Activated T-helper 1 cell treated with anti-CD3 and anti-CD28 coated beads, Interleukin-12 subunit alpha, Interleukin-12 subunit beta, Interleukin-2, Interleukin-4 antibody, amounts not matched to agents 30 ng/mL and 10 ng/mL and 1 ng/mL, durations not matched to agents 14 hours and 24 hours and 36 hours (primary cell): ENCODE data around the gene ARFRP1. TPM values are rescaled to one million over a fixed set of nuclear protein-coding genes. Genes with fewer than 3 reads are reported as not detected.

ENCODE experiments used
- DNase-seq: peaks from one replicate; pipeline ENCODE4 v3.0.0; 2021; ENCODE audit warnings: low spot score
- H3K27ac Mint-ChIP-seq: one replicate; pipeline ENCODE4 v1.8.0; 2021; ENCODE audit warnings: mild to moderate bottlenecking, mixed read lengths
- H3K27me3 Mint-ChIP-seq: one replicate; pipeline ENCODE4 v1.8.0; 2022; ENCODE audit warnings: mild to moderate bottlenecking, moderate library complexity, mixed read lengths; ENCODE audit not compliant: insufficient read depth
- H3K36me3 Mint-ChIP-seq: one replicate; pipeline ENCODE4 v1.8.0; 2021; ENCODE audit warnings: low read depth, mixed read lengths
- H3K4me1 Mint-ChIP-seq: one replicate; pipeline ENCODE4 v1.8.0; 2021; ENCODE audit warnings: low read depth, mixed read lengths
- H3K4me3 Mint-ChIP-seq: one replicate; pipeline ENCODE4 v1.8.0; 2021; ENCODE audit warnings: mild to moderate bottlenecking, moderate library complexity, mixed read lengths
- H3K9me3 Mint-ChIP-seq: one replicate; pipeline ENCODE4 v1.8.0; 2021; ENCODE audit warnings: mixed read lengths
- intact Hi-C: fragments of 100-400 bp; cut with micrococcal nuclease; formaldehyde crosslinking; loops from one replicate; pipeline ENCODE4 v1.15.1; 2024
- total RNA-seq: library from RNA; stranded (reverse); gene quantifications from 2 replicates; pipeline ENCODE4 v1.2.3, GENCODE V29; 2022

ARFRP1 gene
- total RNA-seq, 1 donor from 2014 or later: 73.5 TPM

GRCh38 chr20:63748070-63748933, 40.5 kb upstream of the ARFRP1 start:
- peaks cover 10% of the 10 kb centered on the region for H3K4me1 Mint-ChIP-seq
- no peak overlapping the region for H3K27ac Mint-ChIP-seq

GRCh38 chr20:63747622-63748069, 39.9 kb upstream of the ARFRP1 start:
- H3K4me1 Mint-ChIP-seq: peaks cover 10% of the 10 kb centered on the region
- no peak overlapping the region for H3K27ac Mint-ChIP-seq
- no peaks in the 10 kb centered on the region for H3K9me3 Mint-ChIP-seq
- intact Hi-C loops: no loop called here
- H3K4me3 Mint-ChIP-seq: no peak overlapping the region
- H3K36me3 Mint-ChIP-seq: peaks cover 4% of the 10 kb centered on the region
- no peak for DNase-seq
- no peaks in the 10 kb centered on the region for H3K27me3 Mint-ChIP-seq

More at GRCh38 chr20:63748070-63748933, 40.5 kb upstream of the ARFRP1 start:
- Mint-ChIP-seq H3K4me3 (no peak overlapping the region), H3K36me3 (peaks cover 4% of the 10 kb centered on the region), H3K9me3 (no peaks in the 10 kb centered on the region), H3K27me3 (no peaks in the 10 kb centered on the region)
- intact Hi-C loops: no loop called here
- DNase-seq: no peak

- Mint-ChIP-seq H3K36me3 (peaks cover 4% of the 10 kb centered on the region), H3K27me3 (no peaks in the 10 kb centered on the region), H3K27ac (no peak overlapping the region), H3K9me3 (no peaks in the 10 kb centered on the region), H3K4me1 (peaks cover 10% of the 10 kb centered on the region), H3K4me3 (no peak overlapping the region)
- intact Hi-C loops: no loop called here
- DNase-seq: no peak
Observed at GRCh38 chr20:63746751-63747315, 39.1 kb upstream of the ARFRP1 start.

- Mint-ChIP-seq H3K36me3 (peaks cover 4% of the 10 kb centered on the region), H3K4me3 (no peak overlapping the region), H3K27ac (no peak overlapping the region), H3K9me3 (no peaks in the 10 kb centered on the region), H3K4me1 (peaks cover 8% of the 10 kb centered on the region), H3K27me3 (no peaks in the 10 kb centered on the region)
- no peak for DNase-seq
- intact Hi-C loops: no loop called here
Observed at GRCh38 chr20:63745961-63746731, 38.4 kb upstream of the ARFRP1 start.

- no peaks in the 10 kb centered on the region for H3K9me3 Mint-ChIP-seq
- intact Hi-C loops: no loop called here
- H3K27ac Mint-ChIP-seq: no peak overlapping the region
- H3K27me3 Mint-ChIP-seq: no peaks in the 10 kb centered on the region
- H3K4me3 Mint-ChIP-seq: no peak overlapping the region
- peaks cover 4% of the 10 kb centered on the region for H3K36me3 Mint-ChIP-seq
- H3K4me1 Mint-ChIP-seq: peaks cover 1% of the 10 kb centered on the region
- no peak for DNase-seq
Observed at GRCh38 chr20:63745424-63745805, 37.6 kb upstream of the ARFRP1 start.

GRCh38 chr20:63744574-63745423, 37.0 kb upstream of the ARFRP1 start:
- peaks cover 4% of the 10 kb centered on the region for H3K36me3 Mint-ChIP-seq
- DNase-seq: no peak
- H3K4me3 Mint-ChIP-seq: no peak overlapping the region
- intact Hi-C loops: no loop called here
- H3K27me3 Mint-ChIP-seq: no peaks in the 10 kb centered on the region
- H3K4me1 Mint-ChIP-seq: no peaks in the 10 kb centered on the region
- H3K27ac Mint-ChIP-seq: no peak overlapping the region
- H3K9me3 Mint-ChIP-seq: no peaks in the 10 kb centered on the region

GRCh38 chr20:63744158-63744557, 36.4 kb upstream of the ARFRP1 start:
- H3K4me1 Mint-ChIP-seq: no peaks in the 10 kb centered on the region
- intact Hi-C loops: no loop called here
- H3K27ac Mint-ChIP-seq: no peak overlapping the region
- DNase-seq: no peak
- H3K27me3 Mint-ChIP-seq: no peaks in the 10 kb centered on the region
- H3K36me3 Mint-ChIP-seq: peaks cover 4% of the 10 kb centered on the region
- H3K4me3 Mint-ChIP-seq: no peak overlapping the region
- H3K9me3 Mint-ChIP-seq: no peaks in the 10 kb centered on the region

- no peak overlapping the region for H3K27ac Mint-ChIP-seq
- H3K4me3 Mint-ChIP-seq: no peak overlapping the region
- no peaks in the 10 kb centered on the region for H3K4me1 Mint-ChIP-seq
- H3K9me3 Mint-ChIP-seq: no peaks in the 10 kb centered on the region
- H3K36me3 Mint-ChIP-seq: peaks cover 4% of the 10 kb centered on the region
- no peaks in the 10 kb centered on the region for H3K27me3 Mint-ChIP-seq
- DNase-seq: no peak
- intact Hi-C loops: no loop called here
Observed at GRCh38 chr20:63743210-63743970, 35.6 kb upstream of the ARFRP1 start.

- no peaks in the 10 kb centered on the region for H3K9me3 Mint-ChIP-seq
- H3K4me3 Mint-ChIP-seq: no peak overlapping the region
Observed at GRCh38 chr20:63742381-63743024, 34.7 kb upstream of the ARFRP1 start.

GRCh38 chr20:63741676-63742380, 34.1 kb upstream of the ARFRP1 start:
- Mint-ChIP-seq H3K4me1 (no peaks in the 10 kb centered on the region), H3K27ac (no peak overlapping the region), H3K9me3 (no peaks in the 10 kb centered on the region), H3K27me3 (no peaks in the 10 kb centered on the region), H3K36me3 (peaks cover 4% of the 10 kb centered on the region), H3K4me3 (peak overlapping the region; percentile 51)
- intact Hi-C loops: no loop called here
- no peak for DNase-seq

More at GRCh38 chr20:63742381-63743024, 34.7 kb upstream of the ARFRP1 start:
- no peak overlapping the region for H3K27ac Mint-ChIP-seq
- intact Hi-C loops: no loop called here
- DNase-seq: no peak
- H3K36me3 Mint-ChIP-seq: peaks cover 4% of the 10 kb centered on the region
- no peaks in the 10 kb centered on the region for H3K27me3 Mint-ChIP-seq
- no peaks in the 10 kb centered on the region for H3K4me1 Mint-ChIP-seq

- intact Hi-C loops: no loop called here
- Mint-ChIP-seq H3K36me3 (peaks cover 9% of the 10 kb centered on the region), H3K4me3 (peak overlapping the region; percentile 51), H3K4me1 (peaks cover 5% of the 10 kb centered on the region), H3K27ac (no peak overlapping the region), H3K9me3 (no peaks in the 10 kb centered on the region), H3K27me3 (no peaks in the 10 kb centered on the region)
- no peak for DNase-seq
Observed at GRCh38 chr20:63741354-63741675, 33.5 kb upstream of the ARFRP1 start.
